GM23338 (cell line): ENCODE measurements around the gene PRPH2. TPM values are rescaled to one million over a fixed set of nuclear protein-coding genes. Genes with fewer than 3 reads are reported as not detected.

Experiments used
- ATAC-seq: fragments of 200-7000 bp; cut with Tn5 transposase; 3 replicates; pipeline ENCODE4 v1.9.1; 2020
- DNase-seq: peaks from one replicate; pipeline ENCODE4 v3.0.0-alpha.2; 2015; ENCODE audit warnings: low spot score
- H2AFZ ChIP-seq: fragments of 200-600 bp; sonication (generic); 2 replicates; pipeline ENCODE4 v1.8.0; 2016; ENCODE audit warnings: antibody characterized with exemption, mild to moderate bottlenecking, moderate library complexity
- H3F3A ChIP-seq: fragments of 200-600 bp; sonication (generic); replicated peaks from 2 replicates; pipeline ENCODE4 v1.8.0; 2017; ENCODE audit warnings: antibody characterized with exemption, mixed run types, low read depth
- H3K27ac ChIP-seq: fragments of 200-600 bp; sonication (generic); 2 replicates; pipeline ENCODE4 v1.6.1; 2016; ENCODE audit warnings: low read depth
- H3K27me3 ChIP-seq: fragments of 200-600 bp; sonication (generic); 2 replicates; pipeline ENCODE4 v1.8.0; 2016; ENCODE audit warnings: mild to moderate bottlenecking, mixed run types, moderate library complexity; ENCODE audit not compliant: insufficient read depth
- H3K36me3 ChIP-seq: fragments of 200-600 bp; sonication (generic); 2 replicates; pipeline ENCODE4 v1.8.0; 2016; ENCODE audit warnings: mild to moderate bottlenecking; ENCODE audit not compliant: insufficient read depth
- H3K4me1 ChIP-seq: fragments of 200-600 bp; sonication (generic); 2 replicates; pipeline ENCODE4 v1.8.0; 2016; ENCODE audit warnings: mild to moderate bottlenecking, moderate library complexity; ENCODE audit not compliant: insufficient read depth
- H3K4me2 ChIP-seq: fragments of 200-600 bp; sonication (generic); 2 replicates; pipeline ENCODE4 v1.7.1; 2017; ENCODE audit warnings: mixed run types
- H3K4me3 ChIP-seq: fragments of 200-600 bp; sonication (generic); 2 replicates; pipeline ENCODE4 v1.6.1; 2016; ENCODE audit warnings: mixed run types
- H3K79me2 ChIP-seq: fragments of 200-600 bp; sonication (generic); replicated peaks from 2 replicates; pipeline ENCODE4 v1.8.0; 2017; ENCODE audit warnings: mild to moderate bottlenecking; ENCODE audit not compliant: insufficient read depth
- H3K9me2 ChIP-seq: fragments of 200-600 bp; sonication (generic); 2 replicates; pipeline ENCODE4 v1.8.0; 2017; ENCODE audit not compliant: insufficient read depth
- H4K20me1 ChIP-seq: fragments of 200-600 bp; sonication (generic); replicated peaks from 2 replicates; pipeline ENCODE4 v1.8.0; 2017; ENCODE audit warnings: mild to moderate bottlenecking; ENCODE audit not compliant: insufficient read depth
- H3K27ac Mint-ChIP-seq: 2 replicates; pipeline ENCODE4 v1.8.0; 2020; ENCODE audit warnings: inconsistent platforms, mild to moderate bottlenecking, moderate library complexity, mixed read lengths
- H3K27me3 Mint-ChIP-seq: 3 replicates; pipeline ENCODE4 v1.8.0; 2022; ENCODE audit warnings: low read depth, mild to moderate bottlenecking, moderate library complexity, mixed read lengths, inconsistent platforms; ENCODE audit not compliant: insufficient read depth, poor library complexity
- H3K36me3 Mint-ChIP-seq: 3 replicates; pipeline ENCODE4 v1.8.0; 2021; ENCODE audit warnings: low read depth, mild to moderate bottlenecking, inconsistent platforms, moderate library complexity, mixed read lengths
- H3K4me1 Mint-ChIP-seq: 3 replicates; pipeline ENCODE4 v1.8.0; 2020; ENCODE audit warnings: mild to moderate bottlenecking, inconsistent platforms, mixed read lengths
- H3K4me3 Mint-ChIP-seq: 3 replicates; pipeline ENCODE4 v1.8.0; 2021; ENCODE audit warnings: moderate library complexity, mild to moderate bottlenecking, inconsistent platforms, mixed read lengths
- H3K9me3 Mint-ChIP-seq: 3 replicates; pipeline ENCODE4 v1.8.0; 2020; ENCODE audit warnings: moderate library complexity, mild to moderate bottlenecking, inconsistent platforms, mixed read lengths
- CREB1 ChIP-seq: fragments of 250-450 bp; sonication (Bioruptor Pico); IDR thresholded peaks from 2 replicates; pipeline ENCODE4 v1.5.0; 2020; ENCODE audit warnings: low read depth, mild to moderate bottlenecking, moderate library complexity
- NANOG ChIP-seq: IDR thresholded peaks from 2 replicates; pipeline ENCODE4 v1.6.1; 2016; ENCODE audit warnings: antibody characterized with exemption, borderline replicate concordance
- POLR2AphosphoS5 ChIP-seq: IDR thresholded peaks from 2 replicates; pipeline ENCODE4 v1.6.1; 2016; ENCODE audit warnings: antibody characterized with exemption, low read depth
- ZNF331 ChIP-seq: fragments of 250-450 bp; sonication (Bioruptor Pico); IDR thresholded peaks from 2 replicates; pipeline ENCODE4 v1.5.0; 2020; ENCODE audit warnings: low read depth, mild to moderate bottlenecking, moderate library complexity
- polyA plus RNA-seq: library from polyadenylated mRNA; unstranded; fragments of >200 nt; fragmentation: Nextera tagmentation; extraction: Ambion mirVana; gene quantifications from 2 replicates; pipeline ENCODE4 v1.2.1, GENCODE V29; 2016
- total RNA-seq: library from RNA; depleted of rRNA; stranded (reverse); fragments of >200 nt; shearing (Covaris generic); gene quantifications from 2 replicates; pipeline ENCODE4 v1.2.3, GENCODE V29; 2014
- TF ChIP-seq, protein P1 (sequence below): IDR thresholded peaks from 2 replicates; pipeline ENCODE4 v1.6.1; 2016; ENCODE audit warnings: antibody characterized with exemption
- TF ChIP-seq, protein P2 (sequence below), 2 experiments: fragments of 200-600 bp in 1 of 2; sonication (generic) in 1 of 2; conservative IDR thresholded peaks; 2 replicates each; pipeline versions ENCODE4 v1.5.1 to v1.6.1; 2016 to 2017; ENCODE audit warnings: antibody characterized with exemption in 2 of 2, low read depth in 2 of 2, mild to moderate bottlenecking in 2 of 2, moderate library complexity in 1 of 2
- TF ChIP-seq, protein P3 (sequence below): fragments of 250-450 bp; sonication (Bioruptor Pico); IDR thresholded peaks from 2 replicates; pipeline ENCODE4 v1.5.0; 2020; ENCODE audit warnings: mild to moderate bottlenecking, moderate library complexity
- TF ChIP-seq, protein P4 (sequence below): IDR thresholded peaks from one replicate; pipeline ENCODE4 v1.6.1; 2018; ENCODE audit warnings: antibody characterized with exemption; ENCODE audit not compliant: unreplicated experiment

The PRPH2 gene
- total and polyA plus RNA-seq, 2 experiments from 2014 or later, result 0.50 to 0.52 TPM

DNA sequence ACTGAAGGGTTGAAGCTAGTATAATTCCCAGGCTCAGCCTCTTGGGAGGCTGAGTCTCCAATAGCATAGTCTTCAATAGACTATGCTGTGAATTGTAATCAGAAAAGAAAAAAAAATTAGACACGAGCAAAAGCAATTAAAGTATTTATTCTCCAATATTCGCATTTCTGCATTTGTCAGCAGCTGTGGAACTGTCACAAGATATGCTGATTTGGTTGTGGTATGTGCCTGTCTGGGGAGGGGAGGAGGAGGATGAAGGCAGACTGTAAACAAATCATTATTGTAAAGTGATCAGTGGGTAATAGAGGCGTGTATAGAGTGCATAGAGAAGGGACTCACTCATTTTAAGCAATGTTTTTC, 49.3 kb upstream of the PRPH2 start:
- H3K4me3 Mint-ChIP-seq, result peak overlapping the region; percentile 69
- Histone ChIP-seq H3K4me3 (peak overlapping the region; percentile 33), H3K4me1 (peaks cover 14% of the 10 kb centered on the region), H2AFZ (no peak overlapping the region), H3K36me3 (no peaks in the 10 kb centered on the region), H3K27ac (peak overlapping the region; percentile 35; the same call in 1 of the 2 replicates), H3K4me2 (peak overlapping the region; percentile 66), H4K20me1 (no peaks in the 10 kb centered on the region), H3K79me2 (peaks cover 8% of the 10 kb centered on the region; the same call in 1 of the 2 replicates), H3K9me2 (no peaks in the 10 kb centered on the region), H3F3A (0 out of 2 replicates have a peak, but pooled peaks cover 2% of the 10 kb centered on the region), H3K27me3 (no peaks in the 10 kb centered on the region)
- H3K27ac Mint-ChIP-seq, result peak overlapping the region; percentile 96; the same call in 1 of the 2 replicates
- no peaks in the 10 kb centered on the region for H3K9me3 Mint-ChIP-seq
- H3K27me3 Mint-ChIP-seq, result peaks cover 17% of the 10 kb centered on the region
- H3K4me1 Mint-ChIP-seq, result peaks cover 38% of the 10 kb centered on the region
- TF ChIP-seq, protein P1, sequence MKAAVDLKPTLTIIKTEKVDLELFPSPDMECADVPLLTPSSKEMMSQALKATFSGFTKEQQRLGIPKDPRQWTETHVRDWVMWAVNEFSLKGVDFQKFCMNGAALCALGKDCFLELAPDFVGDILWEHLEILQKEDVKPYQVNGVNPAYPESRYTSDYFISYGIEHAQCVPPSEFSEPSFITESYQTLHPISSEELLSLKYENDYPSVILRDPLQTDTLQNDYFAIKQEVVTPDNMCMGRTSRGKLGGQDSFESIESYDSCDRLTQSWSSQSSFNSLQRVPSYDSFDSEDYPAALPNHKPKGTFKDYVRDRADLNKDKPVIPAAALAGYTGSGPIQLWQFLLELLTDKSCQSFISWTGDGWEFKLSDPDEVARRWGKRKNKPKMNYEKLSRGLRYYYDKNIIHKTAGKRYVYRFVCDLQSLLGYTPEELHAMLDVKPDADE, result no peak
- TF ChIP-seq ZNF331, result no peak
- TF ChIP-seq, protein P2, sequence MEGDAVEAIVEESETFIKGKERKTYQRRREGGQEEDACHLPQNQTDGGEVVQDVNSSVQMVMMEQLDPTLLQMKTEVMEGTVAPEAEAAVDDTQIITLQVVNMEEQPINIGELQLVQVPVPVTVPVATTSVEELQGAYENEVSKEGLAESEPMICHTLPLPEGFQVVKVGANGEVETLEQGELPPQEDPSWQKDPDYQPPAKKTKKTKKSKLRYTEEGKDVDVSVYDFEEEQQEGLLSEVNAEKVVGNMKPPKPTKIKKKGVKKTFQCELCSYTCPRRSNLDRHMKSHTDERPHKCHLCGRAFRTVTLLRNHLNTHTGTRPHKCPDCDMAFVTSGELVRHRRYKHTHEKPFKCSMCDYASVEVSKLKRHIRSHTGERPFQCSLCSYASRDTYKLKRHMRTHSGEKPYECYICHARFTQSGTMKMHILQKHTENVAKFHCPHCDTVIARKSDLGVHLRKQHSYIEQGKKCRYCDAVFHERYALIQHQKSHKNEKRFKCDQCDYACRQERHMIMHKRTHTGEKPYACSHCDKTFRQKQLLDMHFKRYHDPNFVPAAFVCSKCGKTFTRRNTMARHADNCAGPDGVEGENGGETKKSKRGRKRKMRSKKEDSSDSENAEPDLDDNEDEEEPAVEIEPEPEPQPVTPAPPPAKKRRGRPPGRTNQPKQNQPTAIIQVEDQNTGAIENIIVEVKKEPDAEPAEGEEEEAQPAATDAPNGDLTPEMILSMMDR (conservative IDR thresholded peaks at IDR 0.05; ENCODE audit: low read depth in 2 of 2), result no peak
- TF ChIP-seq NANOG, result no peak
- TF ChIP-seq, protein P3, sequence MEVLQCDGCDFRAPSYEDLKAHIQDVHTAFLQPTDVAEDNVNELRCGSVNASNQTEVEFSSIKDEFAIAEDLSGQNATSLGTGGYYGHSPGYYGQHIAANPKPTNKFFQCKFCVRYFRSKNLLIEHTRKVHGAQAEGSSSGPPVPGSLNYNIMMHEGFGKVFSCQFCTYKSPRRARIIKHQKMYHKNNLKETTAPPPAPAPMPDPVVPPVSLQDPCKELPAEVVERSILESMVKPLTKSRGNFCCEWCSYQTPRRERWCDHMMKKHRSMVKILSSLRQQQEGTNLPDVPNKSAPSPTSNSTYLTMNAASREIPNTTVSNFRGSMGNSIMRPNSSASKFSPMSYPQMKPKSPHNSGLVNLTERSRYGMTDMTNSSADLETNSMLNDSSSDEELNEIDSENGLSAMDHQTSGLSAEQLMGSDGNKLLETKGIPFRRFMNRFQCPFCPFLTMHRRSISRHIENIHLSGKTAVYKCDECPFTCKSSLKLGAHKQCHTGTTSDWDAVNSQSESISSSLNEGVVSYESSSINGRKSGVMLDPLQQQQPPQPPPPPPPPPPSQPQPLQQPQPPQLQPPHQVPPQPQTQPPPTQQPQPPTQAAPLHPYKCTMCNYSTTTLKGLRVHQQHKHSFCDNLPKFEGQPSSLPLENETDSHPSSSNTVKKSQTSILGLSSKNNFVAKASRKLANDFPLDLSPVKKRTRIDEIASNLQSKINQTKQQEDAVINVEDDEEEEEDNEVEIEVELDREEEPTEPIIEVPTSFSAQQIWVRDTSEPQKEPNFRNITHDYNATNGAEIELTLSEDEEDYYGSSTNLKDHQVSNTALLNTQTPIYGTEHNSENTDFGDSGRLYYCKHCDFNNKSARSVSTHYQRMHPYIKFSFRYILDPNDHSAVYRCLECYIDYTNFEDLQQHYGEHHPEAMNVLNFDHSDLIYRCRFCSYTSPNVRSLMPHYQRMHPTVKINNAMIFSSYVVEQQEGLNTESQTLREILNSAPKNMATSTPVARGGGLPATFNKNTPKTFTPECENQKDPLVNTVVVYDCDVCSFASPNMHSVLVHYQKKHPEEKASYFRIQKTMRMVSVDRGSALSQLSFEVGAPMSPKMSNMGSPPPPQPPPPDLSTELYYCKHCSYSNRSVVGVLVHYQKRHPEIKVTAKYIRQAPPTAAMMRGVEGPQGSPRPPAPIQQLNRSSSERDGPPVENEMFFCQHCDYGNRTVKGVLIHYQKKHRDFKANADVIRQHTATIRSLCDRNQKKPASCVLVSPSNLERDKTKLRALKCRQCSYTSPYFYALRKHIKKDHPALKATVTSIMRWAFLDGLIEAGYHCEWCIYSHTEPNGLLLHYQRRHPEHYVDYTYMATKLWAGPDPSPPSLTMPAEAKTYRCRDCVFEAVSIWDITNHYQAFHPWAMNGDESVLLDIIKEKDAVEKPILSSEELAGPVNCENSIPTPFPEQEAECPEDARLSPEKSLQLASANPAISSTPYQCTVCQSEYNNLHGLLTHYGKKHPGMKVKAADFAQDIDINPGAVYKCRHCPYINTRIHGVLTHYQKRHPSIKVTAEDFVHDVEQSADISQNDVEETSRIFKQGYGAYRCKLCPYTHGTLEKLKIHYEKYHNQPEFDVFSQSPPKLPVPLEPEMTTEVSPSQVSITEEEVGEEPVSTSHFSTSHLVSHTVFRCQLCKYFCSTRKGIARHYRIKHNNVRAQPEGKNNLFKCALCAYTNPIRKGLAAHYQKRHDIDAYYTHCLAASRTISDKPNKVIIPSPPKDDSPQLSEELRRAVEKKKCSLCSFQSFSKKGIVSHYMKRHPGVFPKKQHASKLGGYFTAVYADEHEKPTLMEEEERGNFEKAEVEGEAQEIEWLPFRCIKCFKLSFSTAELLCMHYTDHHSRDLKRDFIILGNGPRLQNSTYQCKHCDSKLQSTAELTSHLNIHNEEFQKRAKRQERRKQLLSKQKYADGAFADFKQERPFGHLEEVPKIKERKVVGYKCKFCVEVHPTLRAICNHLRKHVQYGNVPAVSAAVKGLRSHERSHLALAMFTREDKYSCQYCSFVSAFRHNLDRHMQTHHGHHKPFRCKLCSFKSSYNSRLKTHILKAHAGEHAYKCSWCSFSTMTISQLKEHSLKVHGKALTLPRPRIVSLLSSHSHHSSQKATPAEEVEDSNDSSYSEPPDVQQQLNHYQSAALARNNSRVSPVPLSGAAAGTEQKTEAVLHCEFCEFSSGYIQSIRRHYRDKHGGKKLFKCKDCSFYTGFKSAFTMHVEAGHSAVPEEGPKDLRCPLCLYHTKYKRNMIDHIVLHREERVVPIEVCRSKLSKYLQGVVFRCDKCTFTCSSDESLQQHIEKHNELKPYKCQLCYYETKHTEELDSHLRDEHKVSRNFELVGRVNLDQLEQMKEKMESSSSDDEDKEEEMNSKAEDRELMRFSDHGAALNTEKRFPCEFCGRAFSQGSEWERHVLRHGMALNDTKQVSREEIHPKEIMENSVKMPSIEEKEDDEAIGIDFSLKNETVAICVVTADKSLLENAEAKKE (CRISPR knock-in tag), result no peak
- TF ChIP-seq POLR2AphosphoS5, result no peak
- TF ChIP-seq, protein P4, sequence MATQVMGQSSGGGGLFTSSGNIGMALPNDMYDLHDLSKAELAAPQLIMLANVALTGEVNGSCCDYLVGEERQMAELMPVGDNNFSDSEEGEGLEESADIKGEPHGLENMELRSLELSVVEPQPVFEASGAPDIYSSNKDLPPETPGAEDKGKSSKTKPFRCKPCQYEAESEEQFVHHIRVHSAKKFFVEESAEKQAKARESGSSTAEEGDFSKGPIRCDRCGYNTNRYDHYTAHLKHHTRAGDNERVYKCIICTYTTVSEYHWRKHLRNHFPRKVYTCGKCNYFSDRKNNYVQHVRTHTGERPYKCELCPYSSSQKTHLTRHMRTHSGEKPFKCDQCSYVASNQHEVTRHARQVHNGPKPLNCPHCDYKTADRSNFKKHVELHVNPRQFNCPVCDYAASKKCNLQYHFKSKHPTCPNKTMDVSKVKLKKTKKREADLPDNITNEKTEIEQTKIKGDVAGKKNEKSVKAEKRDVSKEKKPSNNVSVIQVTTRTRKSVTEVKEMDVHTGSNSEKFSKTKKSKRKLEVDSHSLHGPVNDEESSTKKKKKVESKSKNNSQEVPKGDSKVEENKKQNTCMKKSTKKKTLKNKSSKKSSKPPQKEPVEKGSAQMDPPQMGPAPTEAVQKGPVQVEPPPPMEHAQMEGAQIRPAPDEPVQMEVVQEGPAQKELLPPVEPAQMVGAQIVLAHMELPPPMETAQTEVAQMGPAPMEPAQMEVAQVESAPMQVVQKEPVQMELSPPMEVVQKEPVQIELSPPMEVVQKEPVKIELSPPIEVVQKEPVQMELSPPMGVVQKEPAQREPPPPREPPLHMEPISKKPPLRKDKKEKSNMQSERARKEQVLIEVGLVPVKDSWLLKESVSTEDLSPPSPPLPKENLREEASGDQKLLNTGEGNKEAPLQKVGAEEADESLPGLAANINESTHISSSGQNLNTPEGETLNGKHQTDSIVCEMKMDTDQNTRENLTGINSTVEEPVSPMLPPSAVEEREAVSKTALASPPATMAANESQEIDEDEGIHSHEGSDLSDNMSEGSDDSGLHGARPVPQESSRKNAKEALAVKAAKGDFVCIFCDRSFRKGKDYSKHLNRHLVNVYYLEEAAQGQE, result no peak
- TF ChIP-seq CREB1, result no peak
- no peaks in the 10 kb centered on the region for H3K36me3 Mint-ChIP-seq
- ATAC-seq (peak; percentile 15; the same call in 2 of the 3 replicates), DNase-seq (no peak)
